Measurements from ENCODE around the gene POP7.
A peak's percentile ranks its signal among the peaks of the same experiment; 100 is the strongest.

POP7 gene

DNA sequence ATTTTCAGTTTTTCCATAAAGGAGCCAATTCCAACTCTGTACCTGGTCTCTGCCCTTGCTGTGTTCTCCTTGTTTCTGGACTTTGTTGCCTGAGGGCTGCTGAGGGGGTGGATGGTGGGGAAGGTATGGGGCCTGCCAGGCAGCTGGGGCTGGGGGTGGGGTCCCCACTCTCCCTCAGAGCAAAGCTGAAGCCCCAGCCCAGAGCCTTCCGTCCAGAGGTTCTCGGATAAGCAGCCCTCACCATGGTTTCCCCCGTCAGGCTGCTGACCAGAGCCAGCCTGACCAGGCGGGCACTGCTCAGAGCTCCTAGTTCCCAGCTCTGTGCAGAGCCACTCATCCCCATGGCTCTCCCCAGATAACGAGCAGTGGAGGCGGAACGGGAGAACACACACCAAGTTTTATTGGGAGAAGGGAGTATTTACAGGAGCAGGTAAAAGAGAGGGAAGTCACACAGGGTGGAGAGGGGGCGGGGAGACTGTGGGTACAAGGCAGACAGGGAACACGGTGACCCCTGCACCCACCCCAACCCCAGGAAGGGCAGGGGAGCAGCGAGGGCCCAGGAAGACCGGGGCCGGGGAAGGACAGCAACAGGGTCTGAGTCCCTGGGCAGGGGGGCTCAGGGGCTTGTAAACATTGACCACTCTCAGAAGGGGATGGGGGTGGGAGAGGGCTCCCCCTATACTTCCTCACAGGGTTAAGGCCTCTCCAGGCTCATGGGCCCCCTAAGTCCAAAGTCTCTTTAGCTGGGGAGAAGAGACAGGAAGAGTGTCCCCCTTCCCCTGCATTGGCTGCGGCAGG lies 26.6 kb upstream of the POP7 start:
- DNase-seq = no peak

DNA sequence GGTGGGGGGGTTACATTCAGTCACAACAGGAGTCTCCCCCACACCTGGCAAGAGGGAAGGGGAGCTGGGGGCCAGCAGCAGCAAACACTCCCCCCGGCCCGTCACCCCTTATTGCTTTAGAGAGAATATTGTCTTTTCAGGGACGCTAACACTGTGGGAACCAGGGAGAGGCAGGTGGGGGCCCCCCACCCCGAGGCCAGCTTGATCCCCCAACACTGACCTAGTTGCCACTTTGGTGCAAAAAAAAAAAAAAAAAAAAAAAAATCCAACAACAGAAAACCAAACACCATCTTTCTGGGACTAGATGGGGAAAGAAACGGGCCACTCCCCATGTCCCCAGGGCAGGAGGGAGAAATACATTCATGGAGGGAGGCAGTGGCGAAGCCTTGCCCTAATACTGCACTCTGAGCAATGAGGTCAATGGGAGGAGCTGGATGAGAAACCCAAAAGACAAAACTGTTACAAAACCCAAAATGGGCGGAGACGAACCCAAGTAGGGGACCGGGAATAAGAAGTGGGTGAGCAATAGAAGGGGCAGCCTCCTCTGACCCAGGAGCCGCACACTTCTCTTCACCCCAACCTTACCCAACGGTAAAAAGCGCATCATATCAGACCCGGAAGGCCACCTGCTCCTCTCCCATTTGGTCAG lies 25.9 kb upstream of the POP7 start:
- DNase-seq = no peak

DNA sequence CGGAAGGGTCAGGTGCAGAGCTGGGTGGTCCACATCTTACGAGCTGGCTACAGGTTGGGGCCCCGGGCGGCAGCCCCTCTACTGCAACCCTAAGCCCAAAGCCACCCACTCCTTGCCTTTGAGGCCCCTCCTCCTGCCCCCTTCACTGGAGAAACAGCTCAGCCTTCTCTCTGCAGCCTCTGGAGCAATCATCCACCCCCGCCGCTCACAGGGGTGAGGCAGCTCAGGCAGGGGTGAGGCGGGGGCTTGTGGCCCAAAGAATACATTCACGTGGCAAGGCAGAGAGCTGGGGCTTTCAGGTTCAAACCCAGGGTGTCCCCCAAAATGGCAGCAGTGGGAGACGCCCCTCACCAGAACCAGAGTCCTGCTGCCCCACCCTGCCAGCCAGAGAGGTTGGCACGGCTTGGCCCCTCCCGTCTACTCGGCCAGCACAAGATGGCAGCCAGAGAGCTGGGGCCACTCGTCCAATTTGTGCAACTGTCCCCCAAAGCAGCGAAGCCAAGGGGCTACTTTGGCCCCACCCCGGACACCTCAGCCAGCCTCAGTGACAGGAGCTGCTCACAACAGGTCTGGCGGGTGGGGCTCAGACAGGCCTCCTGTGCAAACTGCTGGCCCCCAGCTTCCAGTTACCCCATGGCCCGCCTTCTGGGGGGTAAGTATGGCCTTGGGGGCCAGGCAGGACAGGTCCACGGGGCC lies 25.2 kb upstream of the POP7 start:
- DNase-seq = no peak

DNA sequence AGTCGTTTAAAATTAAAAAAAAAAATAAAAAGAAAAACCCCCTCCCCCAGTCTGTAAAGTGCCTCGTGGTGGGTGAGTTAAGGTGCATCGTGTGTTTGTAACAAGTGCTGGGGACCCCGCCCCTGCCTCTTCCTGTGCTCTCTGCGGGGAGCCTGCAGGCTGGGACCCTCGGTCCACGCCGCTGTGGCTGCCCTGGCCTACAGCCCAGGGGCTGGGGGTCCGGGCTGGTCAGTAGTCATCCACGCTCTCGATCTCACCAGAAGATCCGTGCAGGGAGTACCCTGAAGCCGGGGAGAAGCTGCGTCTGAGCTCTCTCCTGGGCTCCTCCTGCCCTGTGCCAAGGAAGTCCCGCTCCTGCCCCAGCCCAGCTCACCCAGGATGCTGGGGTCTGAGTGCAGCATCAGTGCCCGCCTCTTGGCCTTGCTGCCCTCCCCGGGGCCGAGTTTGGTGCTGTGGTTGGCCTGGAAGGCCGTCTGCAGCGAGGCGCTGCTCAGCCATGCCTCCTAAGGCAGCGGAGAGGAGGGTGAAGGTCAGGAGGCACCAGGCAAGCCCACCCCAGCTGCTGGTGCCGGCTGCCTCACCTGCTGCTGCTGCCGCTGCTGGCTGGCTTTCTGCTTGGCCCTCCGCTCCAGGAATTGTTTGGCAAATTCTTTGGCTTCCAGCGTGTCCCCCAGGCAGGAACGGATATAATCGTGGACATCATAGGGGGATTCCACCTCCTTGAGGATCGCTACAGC lies 24.3 kb upstream of the POP7 start:
- no peak for DNase-seq

DNA sequence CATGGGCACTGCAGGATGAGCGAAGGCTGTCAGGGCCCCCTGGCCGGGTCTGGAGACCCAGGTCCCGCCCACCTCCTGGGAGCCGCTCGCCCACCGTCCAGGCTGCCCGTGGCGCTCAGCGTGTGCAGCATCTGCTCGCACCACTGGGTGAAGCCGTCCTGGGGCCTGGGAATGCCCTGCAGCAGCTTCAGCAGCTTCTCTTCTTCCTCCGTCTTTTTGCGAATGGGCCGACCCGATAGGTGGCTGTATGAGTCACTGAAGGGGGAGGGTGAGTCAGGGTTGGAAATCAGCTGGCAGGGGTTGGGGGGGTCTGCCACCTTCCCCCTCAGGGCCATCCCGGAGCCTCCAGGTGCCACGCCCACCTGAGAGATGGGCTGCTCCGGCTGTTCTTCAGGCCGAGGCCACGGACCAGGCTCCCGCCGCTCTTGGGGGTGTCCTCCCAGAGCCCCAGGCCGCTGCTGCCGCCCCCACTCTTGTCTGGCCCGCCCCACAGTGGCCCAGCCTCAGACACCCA lies 23.6 kb upstream of the POP7 start:
- no peak for DNase-seq

DNA sequence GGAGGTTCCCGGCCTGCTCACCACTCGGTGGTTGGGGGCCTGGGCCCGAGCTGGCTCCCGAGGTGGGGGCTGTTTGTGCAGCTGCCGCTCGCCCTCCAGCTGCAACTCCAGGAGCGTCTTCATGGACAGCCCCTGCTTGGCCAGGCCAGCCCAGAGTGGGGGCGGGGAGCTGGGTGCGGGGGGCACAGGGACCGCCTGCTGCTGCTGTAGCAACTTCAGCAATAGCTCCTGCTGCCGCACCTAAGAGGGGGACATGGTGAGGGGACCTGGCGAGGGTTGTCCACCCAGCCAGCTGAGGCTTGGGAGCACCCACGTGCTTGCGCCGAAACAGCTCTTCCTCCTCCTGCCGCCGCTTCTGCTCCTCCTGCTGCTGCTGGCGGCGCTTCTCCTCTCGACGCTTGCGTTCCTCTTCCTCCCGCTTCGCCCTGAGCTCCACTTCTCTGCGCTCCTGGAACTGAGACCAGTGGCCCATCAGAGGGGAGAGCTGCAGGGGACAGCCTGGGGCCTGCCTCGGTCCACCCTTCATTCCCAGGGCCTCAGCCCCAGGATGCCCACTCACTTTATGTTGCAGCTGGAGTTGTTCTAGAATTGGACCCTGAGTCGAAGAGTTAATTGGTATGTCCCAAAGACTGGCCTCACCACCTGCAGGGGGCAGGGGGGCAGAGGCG lies 22.8 kb upstream of the POP7 start:
- DNase-seq = no peak

DNA sequence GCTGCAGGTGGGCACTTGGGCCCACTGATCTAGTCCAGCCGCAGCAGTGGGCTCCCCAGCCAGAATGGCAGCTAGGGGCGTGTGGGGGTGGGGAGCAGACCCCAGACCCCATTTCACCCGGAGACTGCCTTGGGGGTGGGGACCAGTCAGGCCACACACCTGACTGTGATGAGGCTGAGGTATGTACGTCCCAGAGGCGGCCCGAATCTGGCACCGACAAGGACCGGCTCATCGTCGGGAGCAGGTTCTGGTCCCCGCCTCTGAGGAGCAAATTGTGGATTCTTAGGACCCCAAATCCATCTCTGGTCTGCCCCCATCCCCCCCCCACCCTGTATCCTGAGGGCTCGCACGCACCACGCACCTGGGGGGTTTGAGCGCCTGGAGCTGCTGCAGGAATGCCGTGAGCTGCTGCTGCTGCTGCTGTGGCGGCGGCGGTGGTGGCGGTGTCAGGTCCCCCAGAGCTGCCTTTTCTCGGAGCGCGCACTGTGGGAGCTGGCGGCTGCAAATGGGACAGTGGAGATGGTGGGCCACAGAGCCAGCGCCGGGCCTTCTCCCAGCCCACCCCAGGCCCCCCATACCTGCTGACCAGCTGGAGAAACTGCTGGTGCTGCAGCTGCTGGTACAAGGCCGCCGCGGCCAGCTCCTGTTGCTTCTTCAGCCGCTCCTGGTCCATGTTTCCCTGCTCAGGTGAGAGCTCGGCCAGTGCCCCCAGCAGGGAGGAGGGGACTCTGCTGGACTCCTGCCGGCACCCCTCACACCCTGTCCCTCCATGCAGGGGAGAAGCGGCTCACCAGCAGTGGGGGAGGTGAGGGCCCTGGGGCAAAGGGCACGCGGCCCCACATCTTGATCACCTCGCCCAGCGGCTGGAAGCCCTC lies 22.0 kb upstream of the POP7 start:
- DNase-seq = no peak

DNA sequence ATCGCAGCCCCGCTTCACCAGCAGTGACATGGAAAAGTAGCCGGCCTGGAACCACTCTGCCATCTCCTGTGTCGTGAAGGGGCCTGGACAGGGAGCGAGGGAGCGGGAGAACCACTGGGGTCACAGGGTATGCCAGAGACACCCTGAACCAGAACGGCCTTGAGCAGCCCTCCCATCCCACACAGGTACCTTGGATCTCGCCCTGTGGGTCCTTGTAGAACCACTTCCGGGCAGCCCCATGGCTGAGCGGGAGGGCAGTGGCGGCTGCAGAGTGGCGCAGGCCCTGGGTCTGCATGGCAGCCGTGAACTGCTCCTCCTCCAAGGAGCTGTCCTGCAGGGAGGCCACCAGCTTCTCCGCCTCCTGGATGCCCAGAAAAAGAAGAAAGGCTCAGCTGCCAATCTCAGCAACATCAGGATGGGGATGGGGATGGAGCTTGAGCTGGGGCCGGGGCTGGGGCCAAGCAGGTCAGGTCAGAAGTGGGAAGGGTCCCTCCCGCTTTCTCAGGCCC lies 21.3 kb upstream of the POP7 start:
- DNase-seq = no peak

DNA sequence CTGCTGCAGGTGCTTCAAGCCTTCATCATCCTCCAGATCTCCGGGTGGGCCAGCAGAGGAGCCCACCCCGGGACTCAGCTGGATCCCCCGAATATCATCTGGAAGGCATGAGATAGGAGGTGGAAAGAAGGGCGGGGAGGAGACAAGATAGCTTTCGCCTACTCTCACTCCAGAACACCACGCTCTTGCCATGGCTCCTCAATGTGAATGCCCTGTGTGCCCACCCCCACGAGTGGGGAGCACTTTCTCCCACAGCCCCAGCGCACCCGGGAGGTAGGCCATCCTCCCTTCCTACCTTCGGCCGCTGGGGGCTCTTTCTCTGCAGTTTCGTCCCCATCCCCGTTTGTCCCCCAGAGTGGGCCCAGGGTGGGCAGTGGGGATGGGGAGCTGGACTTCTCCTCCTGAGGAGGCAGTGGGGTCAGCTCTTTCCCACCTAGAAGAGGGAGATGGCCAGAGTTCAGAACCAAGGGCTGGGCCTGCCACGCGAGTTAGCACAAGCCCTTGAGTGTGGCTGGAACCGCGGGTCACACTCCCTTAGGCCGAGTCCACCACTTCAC lies 20.8 kb upstream of the POP7 start:
- DNase-seq = no peak

DNA sequence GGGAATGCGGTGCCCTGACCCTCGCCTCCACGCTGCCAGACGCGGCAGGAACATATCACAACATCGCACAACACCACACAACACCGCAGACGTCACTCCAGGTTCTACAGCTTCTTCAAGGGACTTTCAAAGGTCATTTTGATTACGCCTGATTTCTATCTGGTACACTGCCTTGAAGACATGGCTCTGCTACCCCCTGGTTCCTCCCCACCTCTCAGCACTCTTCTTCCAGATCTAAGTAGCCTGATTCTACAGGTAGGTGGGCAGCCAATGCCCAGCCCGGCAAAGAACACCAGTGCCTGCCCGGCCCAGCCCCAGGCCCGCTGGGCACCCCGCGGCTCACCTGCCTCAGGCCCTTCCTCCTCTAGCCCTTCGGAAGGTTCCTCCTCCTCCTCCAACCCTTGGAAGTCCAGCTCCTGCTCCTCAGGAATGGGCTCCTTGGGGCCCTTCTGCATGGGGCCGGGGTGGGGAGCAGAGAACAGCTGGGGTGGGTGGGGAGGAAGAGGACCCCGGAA lies 20.2 kb upstream of the POP7 start:
- no peak for DNase-seq

DNA sequence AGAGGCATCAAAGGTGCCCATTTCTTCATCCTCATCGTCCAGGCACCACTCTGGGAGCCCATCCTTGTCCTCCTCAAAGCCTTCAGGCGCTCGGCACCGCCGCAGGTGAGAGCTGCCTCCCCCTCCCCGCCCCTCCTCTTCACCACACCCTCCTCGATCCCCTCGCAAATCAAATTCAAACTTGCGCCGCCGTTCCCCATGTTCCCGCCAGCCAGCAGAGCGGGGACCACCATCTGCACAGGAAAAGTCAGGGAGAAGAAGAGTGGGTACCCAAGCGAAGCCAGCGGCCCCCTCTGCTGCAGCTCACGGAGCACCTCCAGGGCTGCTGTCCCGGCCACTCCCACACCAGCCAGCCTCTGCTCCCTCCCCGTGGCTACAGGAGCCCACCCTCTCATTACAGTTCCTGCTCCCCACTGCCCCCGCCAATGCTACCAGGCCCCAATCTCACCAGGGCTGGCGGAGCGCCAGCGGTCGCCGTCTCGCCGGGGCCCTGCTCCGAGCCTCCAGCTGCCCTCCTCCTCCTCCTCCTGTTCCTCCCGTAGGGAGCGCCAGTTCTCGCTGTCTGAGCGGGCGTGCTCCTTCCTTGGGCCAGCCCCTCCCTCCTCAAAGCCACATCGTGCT lies 19.6 kb upstream of the POP7 start:
- DNase-seq = no peak

DNA sequence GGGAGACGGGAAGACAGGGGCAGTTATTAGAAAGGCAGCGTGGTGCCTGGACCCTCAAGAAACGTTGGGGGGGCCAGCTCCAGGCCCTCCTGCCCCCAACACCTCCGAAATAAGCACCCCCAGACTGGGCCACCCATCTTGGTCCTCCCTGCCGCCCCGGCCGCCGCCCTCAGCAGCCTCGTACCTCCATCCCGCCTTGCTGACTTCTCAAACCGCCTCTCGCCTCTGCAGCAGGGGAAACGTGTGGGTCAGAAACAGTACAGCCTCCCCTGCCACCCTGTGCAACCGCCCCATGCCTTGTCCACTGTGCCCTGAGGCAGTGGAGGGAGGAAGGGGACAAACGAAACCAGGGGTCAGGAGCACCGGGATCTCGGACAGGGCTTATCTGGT lies 19.1 kb upstream of the POP7 start:
- no peak for DNase-seq

DNA sequence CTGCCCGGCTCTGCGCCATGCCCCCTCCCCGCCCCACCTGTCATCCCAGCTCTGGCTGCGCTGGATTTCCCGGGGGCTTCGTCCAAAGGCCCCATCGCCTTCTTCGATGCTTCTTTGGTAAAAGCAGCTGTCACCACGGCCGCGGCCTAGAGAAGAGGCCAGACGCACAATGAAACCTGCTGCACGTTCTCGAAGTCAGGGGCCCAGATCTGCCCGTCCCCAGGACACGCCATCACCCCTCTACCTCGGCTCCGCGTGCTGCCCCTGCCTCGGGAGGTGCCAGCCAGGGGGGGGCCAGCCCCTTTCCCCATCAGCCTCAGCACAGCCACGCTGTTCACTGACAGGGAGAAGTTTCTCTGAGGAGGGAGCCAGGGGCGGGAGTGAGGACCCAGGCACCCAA lies 18.7 kb upstream of the POP7 start:
- no peak for DNase-seq

DNA sequence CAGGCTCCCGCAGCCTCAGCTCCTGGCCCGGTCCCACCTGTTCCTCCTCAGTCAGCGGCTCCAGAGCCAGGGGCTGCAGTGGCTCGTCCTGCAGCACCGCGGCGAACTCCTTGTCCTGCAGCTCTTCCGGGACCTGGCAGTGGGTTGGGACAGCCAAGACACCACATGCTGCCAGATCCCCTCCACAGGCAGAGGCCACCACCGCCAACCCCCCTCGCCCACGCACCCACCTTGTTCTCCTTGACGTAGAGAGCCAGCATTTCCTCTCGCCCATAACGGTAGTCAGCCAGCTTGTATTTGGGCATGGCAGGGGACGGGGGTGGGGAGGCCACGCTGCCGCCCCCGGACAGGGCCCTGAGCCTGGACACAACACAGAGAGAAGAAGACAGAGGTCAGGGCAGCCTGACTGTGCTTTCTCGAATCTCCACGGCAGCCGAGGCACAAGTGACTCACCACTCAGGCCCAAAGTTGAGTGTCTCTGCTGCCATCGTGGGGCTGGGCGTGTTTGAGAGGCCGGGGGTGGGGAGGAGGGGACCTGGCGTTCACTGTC lies 18.1 kb upstream of the POP7 start:
- DNase-seq = no peak

DNA sequence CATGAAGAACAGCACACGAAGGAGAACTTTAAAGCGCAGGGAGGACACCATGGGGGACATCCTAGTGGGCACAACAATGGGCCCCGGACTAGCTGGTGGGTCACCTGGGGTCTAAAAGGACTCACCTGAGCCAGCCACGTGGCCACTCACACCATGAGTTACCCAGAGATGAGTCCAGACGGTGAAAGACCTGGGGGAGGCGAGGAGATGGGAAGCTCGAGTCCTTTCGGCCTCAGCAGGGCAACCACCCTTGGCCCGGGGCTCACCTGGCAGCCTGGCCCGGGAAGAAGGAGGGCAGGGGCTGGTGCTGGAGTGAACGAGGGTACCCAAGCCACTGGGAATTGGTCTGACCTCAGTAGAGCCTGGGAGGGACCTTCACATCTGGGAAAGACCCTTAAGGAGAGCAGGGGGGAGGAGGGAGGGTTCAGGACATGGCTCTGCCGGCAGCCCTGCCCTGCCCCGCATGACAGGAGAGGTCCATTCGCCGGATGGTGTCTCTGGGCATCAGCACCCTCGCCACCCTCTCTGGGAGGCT lies 17.5 kb upstream of the POP7 start:
- no peak for DNase-seq

DNA sequence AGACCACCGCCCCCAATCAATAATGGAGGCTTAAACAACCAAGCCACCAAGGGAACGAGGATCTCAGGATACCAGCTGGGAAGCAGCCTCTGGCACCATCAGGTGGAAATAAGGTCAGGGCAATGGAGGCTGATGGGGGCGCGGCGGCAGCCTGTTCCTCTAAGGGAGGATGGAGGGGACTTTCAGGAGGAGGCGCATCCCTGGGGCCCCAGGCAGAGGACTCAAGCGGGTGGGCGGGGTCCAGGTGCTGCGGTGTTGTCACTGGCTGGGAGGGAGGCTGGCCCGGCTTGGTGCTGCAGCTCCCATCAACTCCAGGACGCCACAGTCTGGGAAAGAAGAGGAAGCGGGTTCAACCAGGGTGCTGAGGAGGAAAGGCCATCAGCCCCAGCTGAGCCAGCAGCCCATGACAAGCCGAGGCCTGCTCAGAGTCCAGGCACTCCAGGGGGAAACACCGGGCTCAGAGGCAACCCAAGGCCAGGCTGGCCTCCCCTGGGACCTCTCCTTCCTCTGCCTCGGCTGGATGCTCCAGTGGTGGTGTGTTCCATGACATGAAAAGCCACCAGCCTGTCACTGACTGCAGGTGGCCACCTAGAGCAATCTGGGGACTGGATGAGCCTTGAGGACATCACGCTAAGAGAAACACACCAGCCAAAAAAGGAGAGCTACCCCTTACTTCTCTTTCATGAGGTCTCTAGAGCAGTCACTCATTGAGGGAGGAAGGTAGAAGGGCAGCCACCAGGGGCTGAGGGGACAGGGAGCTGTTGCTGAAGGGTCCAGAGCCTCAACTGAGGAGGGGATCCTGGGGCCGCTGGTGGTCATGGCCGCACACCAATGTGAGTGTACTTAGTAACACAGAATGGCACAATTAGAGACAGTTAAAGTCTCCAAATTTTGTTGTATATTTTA lies 16.4 kb upstream of the POP7 start:
- no peak for DNase-seq

DNA sequence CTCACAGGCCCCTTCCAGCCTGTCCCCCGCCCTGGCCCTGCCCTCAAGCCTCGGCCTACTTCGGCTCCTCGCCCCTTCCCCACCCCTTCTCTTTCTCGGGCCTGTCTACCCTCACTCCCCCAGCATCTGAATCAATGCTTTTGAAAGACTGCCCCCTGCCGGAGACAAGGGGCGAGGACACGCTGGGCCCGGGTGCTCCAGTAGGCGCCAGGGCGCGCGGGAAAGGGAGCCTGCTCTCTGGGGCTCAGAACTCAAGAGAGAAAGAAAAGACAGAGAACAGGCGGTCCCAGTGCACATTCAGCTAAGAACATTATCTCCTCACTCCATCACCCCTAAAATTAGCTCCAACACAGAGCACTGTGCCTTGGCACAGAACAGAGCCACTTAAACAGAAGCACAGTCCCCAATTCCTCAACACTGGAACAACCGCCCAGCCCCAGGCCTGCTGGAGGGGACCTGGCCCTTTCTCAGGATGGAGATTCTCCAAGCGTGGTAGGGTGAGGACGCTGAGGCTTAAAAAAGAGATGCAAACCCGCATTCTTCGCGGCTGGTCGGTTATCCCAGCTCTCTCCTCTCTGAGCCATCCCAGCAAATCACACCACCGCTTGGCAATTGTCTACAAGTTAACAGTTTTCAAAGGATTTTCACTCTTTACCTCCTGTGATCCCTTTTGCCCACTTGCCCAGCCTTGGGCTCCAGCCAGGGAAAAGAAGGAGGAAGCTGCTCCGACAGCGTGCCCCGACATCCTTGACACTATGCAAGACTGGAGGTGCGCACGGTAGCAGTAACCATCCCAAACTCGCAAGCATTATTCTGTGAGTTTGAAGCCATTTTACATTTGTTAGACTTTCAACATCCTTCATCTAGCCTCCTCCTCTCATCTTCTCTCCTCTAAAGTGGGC lies 14.0 kb upstream of the POP7 start:
- peak; percentile 62 for DNase-seq

DNA sequence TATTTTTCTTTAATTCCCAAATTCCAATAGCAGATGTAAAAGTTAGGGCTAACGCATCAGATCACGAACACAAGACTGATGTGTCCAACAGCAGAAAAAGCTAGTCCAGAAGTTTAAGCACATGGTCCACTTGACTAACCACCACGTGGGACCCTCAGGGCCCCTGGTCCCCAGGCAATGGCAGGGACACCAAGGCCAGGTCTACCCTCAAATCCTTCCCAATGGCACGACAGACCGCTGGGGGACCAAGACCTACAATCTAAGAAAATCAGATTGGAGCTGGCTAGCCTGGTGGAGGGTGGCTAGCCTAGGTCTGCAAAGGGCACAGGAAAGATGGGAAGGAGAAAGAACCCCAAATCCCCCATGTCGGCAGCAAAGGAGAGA lies 13.4 kb upstream of the POP7 start:
- no peak for DNase-seq
